GM21786 (cell line): ENCODE data around the gene SMYD5.
A peak's percentile ranks its signal among the peaks of the same experiment; 100 is the strongest.

Experiments used
- ATAC-seq: cut with Tn5 transposase; IDR thresholded peaks from one replicate; pipeline ENCODE4 v1.9.1; 2021; ENCODE audit not compliant: unreplicated experiment

The SMYD5 gene

GRCh38 chr2:73203055-73203681 is 10.9 kb upstream of the SMYD5 start:
- no peak for ATAC-seq

GRCh38 chr2:73205611-73206010 is 8.4 kb upstream of the SMYD5 start:
- no peak for ATAC-seq

GRCh38 chr2:73208258-73208657 is 5.8 kb upstream of the SMYD5 start:
- ATAC-seq = no peak

- ATAC-seq = no peak
These were observed 4.0 kb upstream of the SMYD5 start for GRCh38 chr2:73210019-73210418.

GRCh38 chr2:73210696-73211095 is 3.3 kb upstream of the SMYD5 start:
- ATAC-seq = no peak

GRCh38 chr2:73212098-73212447 is 2.0 kb upstream of the SMYD5 start:
- no peak for ATAC-seq

- ATAC-seq = peak; percentile 70
These were observed 1.4 kb upstream of the SMYD5 start for GRCh38 chr2:73212448-73213176.

- ATAC-seq = no peak
These were observed 1.2 kb downstream of the SMYD5 start for GRCh38 chr2:73215254-73215653.

GRCh38 chr2:73217160-73217559 is 3.1 kb downstream of the SMYD5 start:
- no peak for ATAC-seq

GRCh38 chr2:73217826-73218225 is 3.8 kb downstream of the SMYD5 start:
- no peak for ATAC-seq

GRCh38 chr2:73218298-73218697 is 4.3 kb downstream of the SMYD5 start:
- ATAC-seq = no peak

- no peak for ATAC-seq
These were observed 9.8 kb downstream of the SMYD5 start for GRCh38 chr2:73223821-73224220.

GRCh38 chr2:73225513-73226360 is 11.7 kb downstream of the SMYD5 start:
- no peak for ATAC-seq

GRCh38 chr2:73227086-73227485 is 13.0 kb downstream of the SMYD5 start:
- ATAC-seq = no peak

- ATAC-seq = no peak
These were observed 14.6 kb downstream of the SMYD5 start for GRCh38 chr2:73228631-73229030.

- ATAC-seq = peak; percentile 4
These were observed 18.5 kb downstream of the SMYD5 start for GRCh38 chr2:73232403-73233153.

GRCh38 chr2:73233154-73233931 is 19.3 kb downstream of the SMYD5 start, which contains the start of gene PRADC1:
PRADC1 (minus strand) TSS chr2:73233239; CDS start chr2:73233160, 79 bp downstream.
- ATAC-seq = peak; percentile 93

- peak; percentile 55 for ATAC-seq
These were observed 20.1 kb downstream of the SMYD5 start, which contains the start of gene CCT7 for GRCh38 chr2:73233932-73234832. CCT7 (plus strand) TSS chr2:73234308; CDS start chr2:73234379, 71 bp downstream.
